RWPE2 (cell line): ENCODE data around the gene MREG.

ENCODE experiments used
- ATAC-seq: fragments of 200-7000 bp; cut with Tn5 transposase; 3 replicates; pipeline ENCODE4 v1.9.1; 2021; ENCODE audit warnings: low read depth
- DNase-seq: peaks from one replicate; pipeline ENCODE4 v3.0.0-alpha.2; 2020; ENCODE audit warnings: low spot score
- H3K27ac ChIP-seq: fragments of 450-650 bp; 2 replicates; pipeline ENCODE4 v1.5.1; 2017; ENCODE audit warnings: mild to moderate bottlenecking; ENCODE audit not compliant: poor library complexity, severe bottlenecking
- H3K27me3 ChIP-seq: fragments of 250-450 bp; sonication (Bioruptor Pico); 2 replicates; pipeline ENCODE4 v1.5.1; 2021; ENCODE audit warnings: mild to moderate bottlenecking, moderate library complexity; ENCODE audit not compliant: insufficient read depth, poor library complexity, severe bottlenecking
- H3K36me3 ChIP-seq: fragments of 250-450 bp; sonication (Bioruptor Pico); 2 replicates; pipeline ENCODE4 v1.5.1; 2020; ENCODE audit warnings: low read depth, mild to moderate bottlenecking, moderate library complexity
- H3K4me1 ChIP-seq: fragments of 250-450 bp; sonication (Bioruptor Pico); 2 replicates; pipeline ENCODE4 v1.5.1; 2021; ENCODE audit warnings: mild to moderate bottlenecking, moderate library complexity; ENCODE audit not compliant: insufficient read depth, poor library complexity, severe bottlenecking
- H3K4me3 ChIP-seq: fragments of 250-450 bp; sonication (Bioruptor Pico); 2 replicates; pipeline ENCODE4 v1.5.1; 2021; ENCODE audit warnings: mild to moderate bottlenecking, moderate library complexity; ENCODE audit not compliant: severe bottlenecking
- H3K9me3 ChIP-seq: fragments of 250-450 bp; sonication (Bioruptor Pico); 2 replicates; pipeline ENCODE4 v1.5.1; 2021; ENCODE audit warnings: mild to moderate bottlenecking, moderate library complexity; ENCODE audit not compliant: severe bottlenecking
- CTCF ChIP-seq: fragments of 450-650 bp; IDR thresholded peaks from one replicate; pipeline ENCODE4 v1.5.1; 2017; ENCODE audit warnings: mild to moderate bottlenecking, moderate library complexity; ENCODE audit not compliant: poor library complexity, severe bottlenecking

MREG gene

GRCh38 chr2:216004697-216005283 lies 8.6 kb downstream of the MREG start:
- Histone ChIP-seq H3K4me1 (peaks cover 28% of the 10 kb centered on the region), H3K9me3 (no peaks in the 10 kb centered on the region), H3K4me3 (no peak overlapping the region), H3K27me3 (no peaks in the 10 kb centered on the region), H3K36me3 (no peaks in the 10 kb centered on the region), H3K27ac (peak overlapping the region; percentile 95)
- no peak for TF ChIP-seq CTCF
- no peak for DNase-seq
- ATAC-seq: no peak

DNA sequence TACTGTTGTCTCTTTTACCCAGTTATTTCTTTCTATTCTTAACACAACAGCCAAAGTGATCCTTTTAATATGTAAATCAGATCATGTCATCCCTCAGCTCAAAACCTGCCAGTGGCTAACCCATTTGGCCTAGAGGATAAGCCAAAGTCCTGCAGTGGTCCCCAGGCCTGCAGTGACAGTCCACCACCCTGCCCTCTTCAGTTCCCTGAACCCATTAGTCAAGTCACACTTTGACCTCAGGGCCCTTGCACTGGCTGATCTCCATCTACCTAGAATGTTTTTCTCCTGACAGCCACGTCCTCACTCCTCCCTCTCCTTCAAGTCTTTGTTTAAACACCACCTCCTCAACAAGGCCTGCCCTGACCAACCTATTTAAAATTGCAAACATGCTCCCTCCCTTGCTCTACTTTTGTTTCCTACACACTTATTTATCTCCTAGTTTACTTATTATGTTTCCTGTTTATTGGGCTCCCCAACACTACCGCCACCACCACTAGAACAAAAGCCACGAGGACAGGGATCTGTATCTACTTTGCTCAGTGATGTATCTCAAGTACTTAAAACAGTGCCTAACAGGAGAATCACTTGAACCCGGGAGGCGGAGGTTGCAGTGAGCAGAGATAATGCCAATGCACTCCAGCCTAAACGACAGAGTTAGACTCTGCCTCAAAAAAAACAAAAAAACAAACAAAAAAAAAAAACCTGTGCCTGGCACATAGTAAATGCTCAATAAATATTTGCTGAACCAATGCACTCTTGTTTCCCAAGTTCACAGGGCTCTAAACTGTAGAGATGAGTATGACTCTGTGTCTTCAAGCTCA lies 9.3 kb downstream of the MREG start:
- H3K4me1 ChIP-seq: peaks cover 28% of the 10 kb centered on the region
- ATAC-seq: no peak

GRCh38 chr2:216002693-216003092 lies 10.7 kb downstream of the MREG start:
- no peaks in the 10 kb centered on the region for H3K36me3 ChIP-seq
- H3K9me3 ChIP-seq: no peaks in the 10 kb centered on the region
- no peak for DNase-seq
- ATAC-seq: no peak
- H3K27me3 ChIP-seq: no peaks in the 10 kb centered on the region
- H3K4me3 ChIP-seq: no peak overlapping the region
- no peak for TF ChIP-seq CTCF
- H3K4me1 ChIP-seq: peaks cover 28% of the 10 kb centered on the region
- no peak overlapping the region for H3K27ac ChIP-seq

More for the DNA sequence above, 9.3 kb downstream of the MREG start:
- H3K36me3 ChIP-seq: no peaks in the 10 kb centered on the region
- no peak for DNase-seq
- no peak overlapping the region for H3K27ac ChIP-seq
- no peaks in the 10 kb centered on the region for H3K27me3 ChIP-seq
- H3K9me3 ChIP-seq: no peaks in the 10 kb centered on the region
- no peak for TF ChIP-seq CTCF
- H3K4me3 ChIP-seq: no peak overlapping the region

GRCh38 chr2:216002101-216002678 lies 11.2 kb downstream of the MREG start:
- H3K27ac ChIP-seq: no peak overlapping the region
- 0 out of 2 replicates have a peak, but pooled peaks cover under 1% of the 10 kb centered on the region for H3K36me3 ChIP-seq
- no peak for DNase-seq
- H3K9me3 ChIP-seq: no peaks in the 10 kb centered on the region
- H3K4me1 ChIP-seq: peaks cover 27% of the 10 kb centered on the region
- no peaks in the 10 kb centered on the region for H3K27me3 ChIP-seq
- no peak overlapping the region for H3K4me3 ChIP-seq
- no peak for ATAC-seq
- TF ChIP-seq CTCF: no peak
